ENCODE results near the gene MBTPS1. TPM values are rescaled to one million over a fixed set of nuclear protein-coding genes. Genes with fewer than 3 reads are reported as not detected.

The MBTPS1 gene
- polyA plus RNA-seq, 3 donors from 2014 or later: 34.9 to 49.6 (median 48.0) TPM

GRCh38 chr16:84055801-84056634, 60.7 kb downstream of the MBTPS1 start:
- H3K36me3 Mint-ChIP-seq: peaks cover 32 to 57% (median 47%) of the 10 kb centered on the region in 3 donors
- no peaks in the 10 kb centered on the region for H3K4me1 Mint-ChIP-seq
- no peak overlapping the region for H3K4me3 Mint-ChIP-seq

GRCh38 chr16:84055366-84055765, 61.4 kb downstream of the MBTPS1 start:
- H3K27ac Mint-ChIP-seq: no peak overlapping the region
- peaks cover 0 to 2% (median 0%) of the 10 kb centered on the region in 3 donors for H3K27me3 Mint-ChIP-seq (ENCODE audit: low read depth in 3 of 3)
- H3K36me3 Mint-ChIP-seq: peaks cover 32 to 56% (median 49%) of the 10 kb centered on the region in 3 donors
- H3K4me3 Mint-ChIP-seq: no peak overlapping the region
- DNase-seq: no peak
- no peaks in the 10 kb centered on the region for H3K4me1 Mint-ChIP-seq
- no peaks in the 10 kb centered on the region for H3K9me3 Mint-ChIP-seq

More at GRCh38 chr16:84055801-84056634, 60.7 kb downstream of the MBTPS1 start:
- Mint-ChIP-seq H3K27ac (no peak overlapping the region), H3K27me3 (ENCODE audit: low read depth in 3 of 3) (peaks cover 0 to 2% (median 0%) of the 10 kb centered on the region in 3 donors), H3K9me3 (no peaks in the 10 kb centered on the region)
- no peak for DNase-seq

- DNase-seq: no peak
- Mint-ChIP-seq H3K4me3 (no peak overlapping the region), H3K9me3 (no peaks in the 10 kb centered on the region), H3K27ac (no peak overlapping the region), H3K36me3 (peaks cover 32 to 53% (median 48%) of the 10 kb centered on the region in 3 donors), H3K27me3 (ENCODE audit: low read depth in 3 of 3) (peaks cover 0 to 2% (median 0%) of the 10 kb centered on the region in 3 donors), H3K4me1 (no peaks in the 10 kb centered on the region)
These were observed 61.8 kb downstream of the MBTPS1 start for GRCh38 chr16:84054916-84055315.

- Mint-ChIP-seq H3K27ac (peak overlapping the region in 1 of 6 donors; percentile 12), H3K4me1 (no peaks in the 10 kb centered on the region), H3K36me3 (peaks cover 29 to 46% (median 44%) of the 10 kb centered on the region in 3 donors), H3K9me3 (no peaks in the 10 kb centered on the region), H3K27me3 (ENCODE audit: low read depth in 3 of 3) (peaks cover 0 to 2% (median 0%) of the 10 kb centered on the region in 3 donors), H3K4me3 (no peak overlapping the region)
- no peak for DNase-seq
These were observed 62.5 kb downstream of the MBTPS1 start for GRCh38 chr16:84054271-84054670.

- Mint-ChIP-seq H3K36me3 (peaks cover 26 to 44% (median 43%) of the 10 kb centered on the region in 3 donors), H3K27ac (no peak overlapping the region), H3K27me3 (ENCODE audit: low read depth in 3 of 3) (peaks cover 0 to 2% (median under 1%) of the 10 kb centered on the region in 3 donors), H3K4me1 (no peaks in the 10 kb centered on the region), H3K4me3 (no peak overlapping the region), H3K9me3 (no peaks in the 10 kb centered on the region)
- DNase-seq: no peak
These were observed 63.5 kb downstream of the MBTPS1 start for GRCh38 chr16:84053237-84053636.

GRCh38 chr16:84052071-84052622, 64.6 kb downstream of the MBTPS1 start:
- Mint-ChIP-seq H3K27me3 (ENCODE audit: low read depth in 3 of 3) (peaks cover 2% of the 10 kb centered on the region in 3 donors), H3K4me3 (no peak overlapping the region), H3K4me1 (no peaks in the 10 kb centered on the region), H3K27ac (peak overlapping the region in 1 of 6 donors; percentile 13), H3K36me3 (peaks cover 20 to 33% (median 33%) of the 10 kb centered on the region in 3 donors), H3K9me3 (no peaks in the 10 kb centered on the region)
- no peak for DNase-seq

- Mint-ChIP-seq H3K9me3 (no peaks in the 10 kb centered on the region), H3K27ac (no peak overlapping the region), H3K4me3 (no peak overlapping the region), H3K27me3 (ENCODE audit: low read depth in 3 of 3) (peaks cover 2% of the 10 kb centered on the region in 3 donors), H3K36me3 (peaks cover 16 to 23% (median 22%) of the 10 kb centered on the region in 3 donors), H3K4me1 (no peaks in the 10 kb centered on the region)
- DNase-seq: no peak
These were observed 66.4 kb downstream of the MBTPS1 start for GRCh38 chr16:84050316-84050715.

- H3K4me3 Mint-ChIP-seq: no peak overlapping the region
- H3K36me3 Mint-ChIP-seq: peaks cover 16 to 23% (median 22%) of the 10 kb centered on the region in 3 donors
- no peaks in the 10 kb centered on the region for H3K9me3 Mint-ChIP-seq
- no peak overlapping the region for H3K27ac Mint-ChIP-seq
- DNase-seq: no peak
- H3K4me1 Mint-ChIP-seq: no peaks in the 10 kb centered on the region
- peaks cover 2 to 3% (median 2%) of the 10 kb centered on the region in 3 donors for H3K27me3 Mint-ChIP-seq (ENCODE audit: low read depth in 3 of 3)
These were observed 67.2 kb downstream of the MBTPS1 start for GRCh38 chr16:84049403-84050060.

GRCh38 chr16:84048871-84049270, 67.9 kb downstream of the MBTPS1 start:
- no peak for DNase-seq
- H3K27me3 Mint-ChIP-seq (ENCODE audit: low read depth in 3 of 3): peaks cover 3 to 7% (median 4%) of the 10 kb centered on the region in 3 donors
- H3K4me3 Mint-ChIP-seq: no peak overlapping the region
- peaks cover 13 to 18% (median 16%) of the 10 kb centered on the region in 3 donors for H3K36me3 Mint-ChIP-seq
- H3K4me1 Mint-ChIP-seq: no peaks in the 10 kb centered on the region
- no peaks in the 10 kb centered on the region for H3K9me3 Mint-ChIP-seq
- H3K27ac Mint-ChIP-seq: no peak overlapping the region

GRCh38 chr16:84048270-84048669, 68.5 kb downstream of the MBTPS1 start:
- H3K27me3 Mint-ChIP-seq (ENCODE audit: low read depth in 3 of 3): peaks cover 3 to 8% (median 6%) of the 10 kb centered on the region in 3 donors
- peak overlapping the region in 1 of 6 donors; percentile 26 for H3K27ac Mint-ChIP-seq
- H3K36me3 Mint-ChIP-seq: peaks cover 10 to 12% (median 10%) of the 10 kb centered on the region in 3 donors

GRCh38 chr16:84047626-84048025, 69.1 kb downstream of the MBTPS1 start:
- Mint-ChIP-seq H3K4me1 (no peaks in the 10 kb centered on the region), H3K4me3 (no peak overlapping the region), H3K9me3 (no peaks in the 10 kb centered on the region), H3K27ac (no peak overlapping the region), H3K27me3 (ENCODE audit: low read depth in 3 of 3) (peaks cover 3 to 8% (median 6%) of the 10 kb centered on the region in 3 donors), H3K36me3 (peaks cover 4 to 8% (median 7%) of the 10 kb centered on the region in 3 donors)
- DNase-seq: no peak

More at GRCh38 chr16:84048270-84048669, 68.5 kb downstream of the MBTPS1 start:
- DNase-seq: no peak
- no peak overlapping the region for H3K4me3 Mint-ChIP-seq
- H3K9me3 Mint-ChIP-seq: no peaks in the 10 kb centered on the region
- H3K4me1 Mint-ChIP-seq: no peaks in the 10 kb centered on the region

GRCh38 chr16:84047206-84047605, 69.5 kb downstream of the MBTPS1 start:
- H3K36me3 Mint-ChIP-seq: peaks cover 0 to 5% (median 4%) of the 10 kb centered on the region in 3 donors
- no peak overlapping the region for H3K27ac Mint-ChIP-seq
- peaks cover 3 to 6% (median 6%) of the 10 kb centered on the region in 3 donors for H3K27me3 Mint-ChIP-seq (ENCODE audit: low read depth in 3 of 3)
- no peaks in the 10 kb centered on the region for H3K4me1 Mint-ChIP-seq
- DNase-seq: no peak
- H3K4me3 Mint-ChIP-seq: no peak overlapping the region
- no peaks in the 10 kb centered on the region for H3K9me3 Mint-ChIP-seq

- no peaks in the 10 kb centered on the region for H3K4me1 Mint-ChIP-seq
- no peak overlapping the region for H3K4me3 Mint-ChIP-seq
- H3K27me3 Mint-ChIP-seq (ENCODE audit: low read depth in 3 of 3): peaks cover 3 to 6% (median 6%) of the 10 kb centered on the region in 3 donors
- DNase-seq: no peak
- no peak overlapping the region for H3K27ac Mint-ChIP-seq
- H3K9me3 Mint-ChIP-seq: no peaks in the 10 kb centered on the region
- peaks cover 0 to 5% (median 4%) of the 10 kb centered on the region in 3 donors for H3K36me3 Mint-ChIP-seq
These were observed 70.8 kb downstream of the MBTPS1 start for GRCh38 chr16:84045818-84046470.

Measured in immature natural killer cell (primary cell).